Astrocyte of the spinal cord (primary cell): Measurements from ENCODE around the gene CDC34.

ENCODE experiments used
- DNase-seq: peaks from one replicate; pipeline ENCODE4 v3.0.0; 2011; ENCODE audit warnings: low read depth, low spot score
- H3K4me3 ChIP-seq: 2 replicates; pipeline ENCODE4 v1.5.1; 2011; ENCODE audit warnings: low read depth, mild to moderate bottlenecking, low read length, moderate library complexity
- CTCF ChIP-seq: IDR thresholded peaks from 2 replicates; pipeline ENCODE4 v1.5.1; 2012; ENCODE audit warnings: low read depth, mild to moderate bottlenecking, low read length, inconsistent platforms
- in situ Hi-C: cut with HindIII; loops from 2 replicates; pipeline ENCODE4 v1.10.0; 2017; ENCODE audit warnings: low sequenced_read_pairs

CDC34 gene

GRCh38 chr19:513368-514165 is 18.0 kb upstream of the CDC34 start:
- no peak for DNase-seq
- in situ Hi-C loops: no loop called here
- no peak for TF ChIP-seq CTCF
- no peak overlapping the region for H3K4me3 ChIP-seq

GRCh38 chr19:514166-514663 is 17.3 kb upstream of the CDC34 start:
- in situ Hi-C loops: no loop called here
- no peak for TF ChIP-seq CTCF
- no peak overlapping the region for H3K4me3 ChIP-seq
- DNase-seq: no peak

DNA sequence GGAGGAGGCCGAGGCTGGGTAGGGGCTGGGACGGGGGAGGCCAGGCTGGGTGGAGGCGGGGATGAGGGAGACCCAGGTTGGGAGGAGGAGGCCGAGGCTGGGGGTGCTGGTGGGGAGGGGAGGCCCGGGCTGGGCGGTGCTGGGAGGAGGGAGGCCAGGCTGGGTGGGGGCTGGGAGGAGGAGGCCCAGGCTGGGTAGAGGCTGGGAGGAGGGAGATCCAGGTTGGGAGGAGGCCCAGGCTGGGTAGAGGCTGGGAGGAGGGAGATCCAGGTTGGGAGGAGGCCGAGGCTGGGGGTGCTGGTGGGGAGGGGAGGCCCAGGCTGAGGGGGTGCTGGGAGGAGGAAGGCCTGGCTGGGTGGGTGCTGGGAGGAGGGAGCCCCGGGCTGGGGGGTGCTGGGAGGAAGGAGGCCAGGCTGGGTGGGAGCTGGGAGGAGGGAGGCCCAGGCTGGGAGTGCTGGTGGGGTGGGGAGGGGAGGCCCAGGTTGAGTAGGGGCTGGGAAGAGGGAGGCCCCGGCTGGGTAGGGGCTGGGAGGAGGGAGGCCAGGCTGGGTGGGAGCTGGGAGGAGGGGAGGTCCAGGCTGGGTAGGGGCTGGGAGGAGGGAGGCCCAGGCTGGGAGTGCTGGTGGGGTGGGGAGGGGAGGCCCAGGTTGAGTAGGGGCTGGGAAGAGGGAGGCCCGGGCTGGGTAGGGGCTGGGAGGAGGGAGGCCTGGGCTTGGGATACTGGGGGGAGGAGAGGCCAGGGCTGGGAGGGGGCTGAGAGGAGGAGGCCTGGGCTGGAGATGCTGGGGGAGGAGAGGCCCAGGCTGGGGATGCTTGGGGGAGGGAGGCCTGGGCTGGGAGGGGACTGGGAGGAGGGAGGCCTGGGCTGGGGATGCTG is 13.6 kb upstream of the CDC34 start:
- DNase-seq: no peak
- no peak overlapping the region for H3K4me3 ChIP-seq
- in situ Hi-C loops: no loop called here
- no peak for TF ChIP-seq CTCF

DNA sequence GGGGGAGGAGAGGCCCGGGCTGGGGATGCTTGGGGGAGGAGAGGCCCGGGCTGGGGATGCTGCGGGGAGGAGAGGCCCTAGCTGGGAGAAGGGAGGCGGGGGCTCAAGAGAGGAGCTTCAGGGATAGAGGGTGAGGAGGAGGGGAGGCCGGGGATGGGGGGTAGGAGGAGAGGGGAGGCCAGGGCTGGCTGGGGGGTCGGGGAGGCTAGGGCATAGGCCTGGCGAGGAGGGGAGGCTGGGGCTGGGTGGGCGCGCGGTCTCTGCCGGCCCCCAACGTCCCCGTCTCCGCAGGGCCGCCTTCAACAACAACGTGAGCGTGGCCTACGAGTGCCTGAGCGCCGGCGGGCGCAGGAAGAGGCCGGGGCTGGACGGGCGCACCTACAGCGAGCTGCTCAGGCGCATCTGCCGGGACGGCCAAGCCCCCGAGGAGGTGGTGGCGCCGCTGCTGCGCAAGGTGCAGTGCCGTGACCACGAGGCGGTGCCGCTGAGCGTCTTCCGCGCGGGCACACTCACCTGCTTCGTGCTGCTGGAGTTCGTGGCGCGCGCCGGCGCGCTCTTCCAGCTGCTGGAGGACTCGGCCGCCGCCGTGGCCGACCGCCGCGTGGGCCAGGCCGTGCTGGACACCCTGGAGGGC is 12.8 kb upstream of the CDC34 start:
- no peak overlapping the region for H3K4me3 ChIP-seq
- DNase-seq: no peak
- in situ Hi-C loops: no loop called here
- TF ChIP-seq CTCF: no peak

DNA sequence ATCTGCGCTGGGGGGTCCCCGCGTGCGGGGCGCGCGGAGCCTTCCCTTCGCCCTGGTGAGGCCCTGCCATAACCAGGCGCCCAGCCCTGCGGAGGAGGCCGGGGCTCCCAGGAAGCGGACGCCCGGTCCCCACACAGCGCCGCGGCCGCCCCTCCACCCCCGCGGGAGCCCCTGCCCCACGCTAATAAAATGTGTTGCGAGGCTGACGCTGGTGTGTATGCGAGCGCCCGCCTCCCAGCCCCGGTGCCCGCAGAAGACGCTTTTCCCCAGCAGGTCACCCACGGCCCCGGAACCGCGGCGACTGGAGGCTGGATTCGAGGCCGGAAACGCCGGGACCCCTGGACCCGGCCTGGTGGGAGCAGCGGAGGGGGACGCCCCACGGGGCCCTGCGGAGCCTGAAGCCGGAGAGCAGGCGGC is 12.1 kb upstream of the CDC34 start:
- no peak for TF ChIP-seq CTCF
- in situ Hi-C loops: no loop called here
- no peak for DNase-seq
- H3K4me3 ChIP-seq: no peak overlapping the region

GRCh38 chr19:522726-523125 is 8.8 kb upstream of the CDC34 start:
- TF ChIP-seq CTCF: no peak
- no peak overlapping the region for H3K4me3 ChIP-seq
- DNase-seq: no peak
- in situ Hi-C loops: no loop called here
